ENCODE results near the gene CRYBG1. TPM values are rescaled to one million over a fixed set of nuclear protein-coding genes. Genes with fewer than 3 reads are reported as not detected.

The CRYBG1 gene
- total RNA-seq, 1 donor from 2014 or later = 5.8 TPM

- no peaks in the 10 kb centered on the region for H3K27me3 Mint-ChIP-seq
- no peak for DNase-seq (ENCODE audit: extremely low spot score, unreplicated experiment)
- peaks cover 25% of the 10 kb centered on the region for H3K36me3 Mint-ChIP-seq
- H3K27ac Mint-ChIP-seq = no peak overlapping the region
- no peak overlapping the region for H3K4me3 Mint-ChIP-seq
- no peaks in the 10 kb centered on the region for H3K4me1 Mint-ChIP-seq (ENCODE audit: unreplicated experiment)
- no peak for TF ChIP-seq CTCF (conservative IDR thresholded peaks at IDR 0.05)
- H3K9me3 Mint-ChIP-seq = no peaks in the 10 kb centered on the region
Observed at GRCh38 chr6:106614592-106615257, 254.2 kb downstream of the CRYBG1 start.

- H3K4me1 Mint-ChIP-seq (ENCODE audit: unreplicated experiment) = peaks cover 9% of the 10 kb centered on the region
- no peak for DNase-seq (ENCODE audit: extremely low spot score, unreplicated experiment)
- H3K27ac Mint-ChIP-seq = no peak overlapping the region
- H3K36me3 Mint-ChIP-seq = peaks cover 35% of the 10 kb centered on the region
- no peaks in the 10 kb centered on the region for H3K27me3 Mint-ChIP-seq
- TF ChIP-seq CTCF (conservative IDR thresholded peaks at IDR 0.05) = no peak
- H3K9me3 Mint-ChIP-seq = peaks cover 3% of the 10 kb centered on the region
- H3K4me3 Mint-ChIP-seq = no peak overlapping the region
Observed at GRCh38 chr6:106617302-106617701, 256.8 kb downstream of the CRYBG1 start.

GRCh38 chr6:106617857-106618256 lies 257.3 kb downstream of the CRYBG1 start:
- no peaks in the 10 kb centered on the region for H3K27me3 Mint-ChIP-seq
- peaks cover 37% of the 10 kb centered on the region for H3K36me3 Mint-ChIP-seq
- no peak for TF ChIP-seq CTCF (conservative IDR thresholded peaks at IDR 0.05)
- H3K4me1 Mint-ChIP-seq (ENCODE audit: unreplicated experiment) = peaks cover 9% of the 10 kb centered on the region
- peaks cover 8% of the 10 kb centered on the region for H3K9me3 Mint-ChIP-seq
- no peak for DNase-seq (ENCODE audit: extremely low spot score, unreplicated experiment)
- no peak overlapping the region for H3K4me3 Mint-ChIP-seq
- no peak overlapping the region for H3K27ac Mint-ChIP-seq

GRCh38 chr6:106618324-106618723 lies 257.8 kb downstream of the CRYBG1 start:
- Mint-ChIP-seq H3K36me3 (peaks cover 37% of the 10 kb centered on the region), H3K27ac (no peak overlapping the region), H3K9me3 (peaks cover 8% of the 10 kb centered on the region), H3K4me3 (no peak overlapping the region), H3K27me3 (no peaks in the 10 kb centered on the region), H3K4me1 (ENCODE audit: unreplicated experiment) (peaks cover 9% of the 10 kb centered on the region)
- no peak for TF ChIP-seq CTCF (conservative IDR thresholded peaks at IDR 0.05)
- no peak for DNase-seq (ENCODE audit: extremely low spot score, unreplicated experiment)

GRCh38 chr6:106619223-106619622 lies 258.7 kb downstream of the CRYBG1 start:
- H3K36me3 Mint-ChIP-seq = peaks cover 29% of the 10 kb centered on the region
- H3K9me3 Mint-ChIP-seq = peaks cover 8% of the 10 kb centered on the region
- H3K27ac Mint-ChIP-seq = no peak overlapping the region
- H3K4me1 Mint-ChIP-seq (ENCODE audit: unreplicated experiment) = peaks cover 9% of the 10 kb centered on the region
- no peak for TF ChIP-seq CTCF (conservative IDR thresholded peaks at IDR 0.05)
- H3K4me3 Mint-ChIP-seq = no peak overlapping the region
- DNase-seq (ENCODE audit: extremely low spot score, unreplicated experiment) = no peak
- no peaks in the 10 kb centered on the region for H3K27me3 Mint-ChIP-seq

Data from type B pancreatic cell (in vitro differentiated cells).